HCT116 (cell line): ENCODE data around the gene SRSF3. TPM values are rescaled to one million over a fixed set of nuclear protein-coding genes. Genes with fewer than 3 reads are reported as not detected.

Experiments used
- ATAC-seq: fragments of 200-7000 bp; cut with Tn5 transposase; 2 replicates; pipeline ENCODE4 v1.9.1; 2020; ENCODE audit warnings: mild to moderate bottlenecking, moderate library complexity
- BruUV-seq: library from RNA; stranded (reverse); fragments of 400-500 nt; replicated peaks from 2 replicates; lab custom pipeline; 2021; lab: Mats Ljungman, UMichigan
- CTCF ChIA-PET: fragments of 300-600 bp; sonication (Branson Sonifier 250); formaldehyde crosslinking; loops from one replicate; lab custom pipeline; 2021; ENCODE audit warnings: antibody characterized with exemption; lab: Charles Lee
- POLR2A ChIA-PET: fragments of 300-600, 350-600 bp; sonication (Branson Sonifier 250); formaldehyde crosslinking; loops from one replicate; lab custom pipeline; 2021; ENCODE audit warnings: antibody characterized with exemption; lab: Charles Lee
- RAD21 ChIA-PET, 2 experiments: fragments of 300-600 bp; sonication (Branson Sonifier 250); formaldehyde crosslinking; loops; one replicate each; lab custom pipeline; 2023; ENCODE audit warnings: low total read pairs in 2 of 2; ENCODE audit not compliant: uncharacterized antibody in 2 of 2, unreplicated experiment in 2 of 2, low non-redundant PET in 1 of 2; lab: Charles Lee
- DNase-seq: peaks from one replicate; pipeline ENCODE4 v3.0.0-alpha.2; 2010; ENCODE audit warnings: low read depth, low spot score
- H2AFZ ChIP-seq: fragments of 200-600 bp; shearing (Covaris generic), sonication (generic); 2 replicates; pipeline ENCODE4 v1.6.1; 2017; ENCODE audit warnings: low read depth, mixed run types, mixed read lengths, antibody characterized with exemption, low read length; ENCODE audit not compliant: poor library complexity, severe bottlenecking
- H3K27ac ChIP-seq: 2 replicates; pipeline ENCODE4 v1.5.1; 2012; ENCODE audit warnings: low read depth, low read length
- H3K27me3 ChIP-seq: fragments of 200-600 bp; sonication (generic); 2 replicates; pipeline ENCODE4 v1.6.1; 2016; ENCODE audit warnings: mixed run types, low read length, mixed read lengths; ENCODE audit not compliant: insufficient read depth
- H3K36me3 ChIP-seq, 2 experiments: fragments of 200-500 bp in 1 of 2; fragments of 200-600 bp in 1 of 2; sonication (Bioruptor generic) in 1 of 2; sonication (generic) in 1 of 2; 2 replicates each; pipeline versions ENCODE4 v1.5.1 to v1.6.1; 2014 to 2016; ENCODE audit warnings: low read length in 2 of 2, inconsistent platforms in 1 of 2, mixed read lengths in 1 of 2, mixed run types in 1 of 2; ENCODE audit not compliant: insufficient read depth in 2 of 2, control insufficient read depth in 1 of 2
- H3K4me1 ChIP-seq, 2 experiments: fragments of 200-600 bp in 1 of 2; sonication (generic) in 1 of 2; 2 replicates each; pipeline versions ENCODE4 v1.5.1 to v1.6.1; 2012 to 2017; ENCODE audit warnings: low read length in 2 of 2, inconsistent platforms in 1 of 2, mild to moderate bottlenecking in 1 of 2, mixed read lengths in 1 of 2, mixed run types in 1 of 2, moderate library complexity in 1 of 2; ENCODE audit not compliant: insufficient read depth in 2 of 2, control insufficient read depth in 1 of 2
- H3K4me2 ChIP-seq: fragments of 200-600 bp; sonication (generic); 2 replicates; pipeline ENCODE4 v1.6.1; 2017; ENCODE audit warnings: mixed run types, low read length, mixed read lengths
- H3K4me3 ChIP-seq, 2 experiments: fragments of 200-600 bp in 1 of 2; sonication (generic) in 1 of 2; replicated peaks in 1 of 2; 2 replicates each; pipeline ENCODE4 v1.5.1; 2011 to 2016; ENCODE audit warnings: low read length in 2 of 2, control low read depth in 1 of 2, low read depth in 1 of 2, mild to moderate bottlenecking in 1 of 2, mixed read lengths in 1 of 2, mixed run types in 1 of 2
- H3K79me2 ChIP-seq: fragments of 200-600 bp; sonication (generic); 2 replicates; pipeline ENCODE4 v1.6.1; 2017; ENCODE audit warnings: mild to moderate bottlenecking, mixed run types, low read length, moderate library complexity, mixed read lengths; ENCODE audit not compliant: insufficient read depth
- H3K9ac ChIP-seq: fragments of 200-600 bp; sonication (generic); 2 replicates; pipeline ENCODE4 v1.6.1; 2016; ENCODE audit warnings: low read length, mixed read lengths
- H3K9me2 ChIP-seq: fragments of 200-600 bp; sonication (generic), shearing (Covaris generic); 2 replicates; pipeline ENCODE4 v1.6.1; 2017; ENCODE audit warnings: mixed run types, mild to moderate bottlenecking, moderate library complexity; ENCODE audit not compliant: insufficient read depth
- H3K9me3 ChIP-seq, 2 experiments: fragments of 200-500 bp in 1 of 2; fragments of 200-600 bp in 1 of 2; sonication (Bioruptor generic) in 1 of 2; sonication (generic) in 1 of 2; 2 replicates each; pipeline ENCODE4 v1.6.1; 2014 to 2017; ENCODE audit warnings: low read length in 2 of 2, mixed read lengths in 2 of 2, inconsistent platforms in 1 of 2, low read depth in 1 of 2, mild to moderate bottlenecking in 1 of 2, mixed run types in 1 of 2, moderate library complexity in 1 of 2; ENCODE audit not compliant: control insufficient read depth in 1 of 2, insufficient read depth in 1 of 2
- H4K20me1 ChIP-seq: fragments of 200-600 bp; sonication (generic), shearing (Covaris generic); 2 replicates; pipeline ENCODE4 v1.6.1; 2017; ENCODE audit warnings: mixed run types, mild to moderate bottlenecking, moderate library complexity; ENCODE audit not compliant: insufficient read depth
- EGR1 ChIP-seq: IDR thresholded peaks from 2 replicates; pipeline ENCODE4 v1.6.1; 2012; ENCODE audit warnings: low read depth
- ELF1 ChIP-seq: IDR thresholded peaks from 2 replicates; pipeline ENCODE4 v1.6.1; 2012; ENCODE audit warnings: low read depth, borderline replicate concordance
- EZH2 ChIP-seq: fragments of 200-600 bp; sonication (generic); IDR thresholded peaks from 2 replicates; pipeline ENCODE4 v1.6.1; 2017; ENCODE audit warnings: antibody characterized with exemption, mixed run types
- EZH2phosphoT487 ChIP-seq: fragments of 200-600 bp; IDR thresholded peaks from 2 replicates; pipeline ENCODE4 v1.6.1; 2018; ENCODE audit warnings: antibody characterized with exemption, borderline replicate concordance
- FOSL1 ChIP-seq: IDR thresholded peaks from 2 replicates; pipeline ENCODE4 v1.6.1; 2012; ENCODE audit warnings: low read depth
- JUND ChIP-seq: IDR thresholded peaks from 2 replicates; pipeline ENCODE4 v1.6.1; 2012
- MAX ChIP-seq: IDR thresholded peaks from 2 replicates; pipeline ENCODE4 v1.6.1; 2012
- POLR2A ChIP-seq: IDR thresholded peaks from 2 replicates; pipeline ENCODE4 v1.7.0; 2011; ENCODE audit warnings: borderline replicate concordance; ENCODE audit not compliant: insufficient read depth, insufficient read length; ENCODE audit errors: extremely low read depth
- POLR2AphosphoS5 ChIP-seq: IDR thresholded peaks from 2 replicates; pipeline ENCODE4 v1.6.1; 2011; ENCODE audit warnings: mild to moderate bottlenecking, low read depth, low read length, moderate library complexity
- SIN3A ChIP-seq: IDR thresholded peaks from 2 replicates; pipeline ENCODE4 v1.6.1; 2012; ENCODE audit warnings: low read depth
- SP1 ChIP-seq: IDR thresholded peaks from 2 replicates; pipeline ENCODE4 v1.6.1; 2012; ENCODE audit warnings: low read depth
- SRF ChIP-seq: IDR thresholded peaks from 2 replicates; pipeline ENCODE4 v1.6.1; 2012; ENCODE audit warnings: low read depth
- YY1 ChIP-seq: IDR thresholded peaks from 2 replicates; pipeline ENCODE4 v1.6.1; 2011; ENCODE audit warnings: low read length, low read depth, moderate library complexity, mild to moderate bottlenecking; ENCODE audit not compliant: insufficient replicate concordance; ENCODE audit errors: extremely low read depth
- ZFX ChIP-seq: fragments of 450-650 bp; IDR thresholded peaks from 2 replicates; pipeline ENCODE4 v1.6.1; 2017
- ZNF274 ChIP-seq: fragments of 200-500 bp; sonication (Bioruptor generic); IDR thresholded peaks from 2 replicates; pipeline ENCODE4 v1.6.1; 2014; ENCODE audit warnings: mild to moderate bottlenecking, low read depth, low read length, inconsistent platforms
- intact Hi-C: fragments of 100-400 bp; cut with micrococcal nuclease; formaldehyde crosslinking; loops from 2 replicates; pipeline ENCODE4 v1.10.0; 2022
- total RNA-seq: library from RNA; stranded (reverse); gene quantifications from one replicate; pipeline ENCODE4 v1.2.1, GENCODE V29; 2021; ENCODE audit not compliant: unreplicated experiment
- TF ChIP-seq, protein P1 (sequence below): IDR thresholded peaks from 2 replicates; pipeline ENCODE4 v1.6.1; 2012
- TF ChIP-seq, protein P2 (sequence below): IDR thresholded peaks from 2 replicates; pipeline ENCODE4 v1.6.1; 2011; ENCODE audit warnings: mild to moderate bottlenecking, low read length, moderate library complexity; ENCODE audit not compliant: insufficient replicate concordance; ENCODE audit errors: extremely low read depth

SRSF3 gene
- total RNA-seq, 1 experiment from 2014 or later: 362 TPM

DNA sequence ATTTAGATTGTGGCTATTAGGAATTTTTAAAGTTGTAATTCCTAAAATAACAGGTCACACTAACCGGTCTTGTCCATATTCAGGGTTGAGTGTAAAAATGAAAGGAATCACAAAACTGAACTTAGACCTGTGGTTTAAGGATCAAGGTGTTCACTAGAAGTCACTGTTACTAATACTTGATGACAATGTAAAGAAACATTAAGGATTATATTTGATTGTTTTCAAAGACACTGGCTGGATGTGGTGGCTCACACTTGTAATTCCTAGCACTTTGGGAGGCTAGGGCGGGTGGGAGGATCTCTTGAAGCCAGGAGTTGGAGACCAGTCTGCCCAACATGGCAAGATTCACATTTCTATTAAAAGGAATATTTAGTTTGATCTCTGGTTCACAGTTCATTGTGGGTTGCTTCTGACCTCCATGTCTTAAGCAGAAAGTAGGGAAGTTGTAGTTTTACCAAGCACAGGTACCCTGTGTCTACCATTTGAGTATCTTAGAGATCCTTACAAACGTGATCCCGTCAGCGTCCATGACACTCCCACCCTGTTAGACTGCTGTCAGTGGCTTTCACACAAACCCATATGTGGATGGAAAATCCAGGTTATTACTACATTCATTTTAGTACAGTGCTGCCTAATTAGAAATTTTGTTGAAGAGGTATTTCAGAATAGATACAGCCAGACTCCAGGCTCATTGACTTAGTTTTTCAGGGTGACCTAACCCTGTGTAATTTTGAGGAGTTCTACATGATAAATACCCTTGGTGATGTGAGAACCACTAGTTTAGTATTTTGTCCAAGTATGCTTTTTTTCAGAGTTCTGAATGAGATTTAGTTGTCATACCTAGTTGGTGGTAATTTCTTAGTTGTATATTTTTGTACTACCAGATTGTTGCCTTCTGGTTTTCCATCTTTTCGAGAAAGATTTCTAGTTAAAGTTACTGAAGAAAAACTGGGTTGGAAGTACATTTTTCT is 10.2 kb downstream of the SRSF3 start:
- H3K9me2 ChIP-seq: no peaks in the 10 kb centered on the region
- peaks cover 66 to 79% of the 10 kb centered on the region in 2 experiments for H3K36me3 ChIP-seq
- no peak overlapping the region for H3K4me2 ChIP-seq
- peaks cover 67% of the 10 kb centered on the region for H4K20me1 ChIP-seq
- H3K9me3 ChIP-seq: no peaks in the 10 kb centered on the region
- BruUV-seq: no TSS peak
- ChIA-PET RAD21 (no interaction called here), CTCF (no interaction called here), POLR2A (interaction anchor here (2.9 kb wide), 1 partner anchor 7 kb away, joined by 14 read pairs; no protein-coding TSS in a partner anchor)
- no peak for DNase-seq
- peaks cover 9 to 20% of the 10 kb centered on the region in 2 experiments; a peak in 2 of 4 replicates for H3K4me1 ChIP-seq
- no peak for ATAC-seq
- no peak overlapping the region for H3K4me3 ChIP-seq
- no peak overlapping the region for H3K27ac ChIP-seq
- H3K79me2 ChIP-seq: peaks cover 96% of the 10 kb centered on the region
- no peaks in the 10 kb centered on the region for H3K27me3 ChIP-seq
- no peak overlapping the region for H2AFZ ChIP-seq
- H3K9ac ChIP-seq: no peak overlapping the region
- intact Hi-C loops: no loop called here
- TF ChIP-seq ZNF274 (no peak), POLR2AphosphoS5 (peak; percentile 45; the same call in 1 of the 2 replicates)
- TF ChIP-seq, all 23 proteins: peak for 1

- POLR2A ChIA-PET: interaction anchor here (2.9 kb wide), 1 partner anchor 8 kb away, joined by 14 read pairs; no protein-coding TSS in a partner anchor
- TF ChIP-seq EGR1 (no peak), YY1 (no peak), EZH2phosphoT487 (no peak), JUND (no peak), POLR2AphosphoS5 (no peak; the same call in 1 of the 2 replicates), ELF1 (no peak), SP1 (no peak), MAX (no peak), SRF (no peak), POLR2A (no peak), SIN3A (no peak), FOSL1 (no peak), ZNF274 (no peak), EZH2 (no peak), ZFX (no peak)
- TF ChIP-seq, protein P1, sequence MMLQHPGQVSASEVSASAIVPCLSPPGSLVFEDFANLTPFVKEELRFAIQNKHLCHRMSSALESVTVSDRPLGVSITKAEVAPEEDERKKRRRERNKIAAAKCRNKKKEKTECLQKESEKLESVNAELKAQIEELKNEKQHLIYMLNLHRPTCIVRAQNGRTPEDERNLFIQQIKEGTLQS: no peak
- TF ChIP-seq, protein P2, sequence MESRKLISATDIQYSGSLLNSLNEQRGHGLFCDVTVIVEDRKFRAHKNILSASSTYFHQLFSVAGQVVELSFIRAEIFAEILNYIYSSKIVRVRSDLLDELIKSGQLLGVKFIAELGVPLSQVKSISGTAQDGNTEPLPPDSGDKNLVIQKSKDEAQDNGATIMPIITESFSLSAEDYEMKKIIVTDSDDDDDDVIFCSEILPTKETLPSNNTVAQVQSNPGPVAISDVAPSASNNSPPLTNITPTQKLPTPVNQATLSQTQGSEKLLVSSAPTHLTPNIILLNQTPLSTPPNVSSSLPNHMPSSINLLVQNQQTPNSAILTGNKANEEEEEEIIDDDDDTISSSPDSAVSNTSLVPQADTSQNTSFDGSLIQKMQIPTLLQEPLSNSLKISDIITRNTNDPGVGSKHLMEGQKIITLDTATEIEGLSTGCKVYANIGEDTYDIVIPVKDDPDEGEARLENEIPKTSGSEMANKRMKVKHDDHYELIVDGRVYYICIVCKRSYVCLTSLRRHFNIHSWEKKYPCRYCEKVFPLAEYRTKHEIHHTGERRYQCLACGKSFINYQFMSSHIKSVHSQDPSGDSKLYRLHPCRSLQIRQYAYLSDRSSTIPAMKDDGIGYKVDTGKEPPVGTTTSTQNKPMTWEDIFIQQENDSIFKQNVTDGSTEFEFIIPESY: no peak
These were observed 11.0 kb downstream of the SRSF3 start for GRCh38 chr6:36605143-36605542.

More at GRCh38 chr6:36605143-36605542, 11.0 kb downstream of the SRSF3 start:
- BruUV-seq: no TSS peak
- Histone ChIP-seq H3K27me3 (no peaks in the 10 kb centered on the region), H3K36me3 (peaks cover 59 to 72% of the 10 kb centered on the region in 2 experiments), H2AFZ (no peak overlapping the region), H3K9me2 (no peaks in the 10 kb centered on the region), H3K4me2 (no peak overlapping the region), H3K4me1 (peaks cover 9 to 20% of the 10 kb centered on the region in 2 experiments; a peak in 2 of 4 replicates), H3K4me3 (no peak overlapping the region), H3K9me3 (no peaks in the 10 kb centered on the region), H3K9ac (no peak overlapping the region), H3K79me2 (peaks cover 94% of the 10 kb centered on the region), H4K20me1 (peaks cover 59% of the 10 kb centered on the region), H3K27ac (no peak overlapping the region)
- intact Hi-C loops: no loop called here
- DNase-seq (no peak), ATAC-seq (no peak)
- RAD21 ChIA-PET: no interaction called here
- CTCF ChIA-PET: no interaction called here
